IPS-20b (cell line): ENCODE results near the gene PAPLN.

ENCODE experiments used
- H3K27ac ChIP-seq: one replicate; pipeline ENCODE4 v1.5.1; 2013; ENCODE audit warnings: low read length
- H3K27me3 ChIP-seq: 2 replicates; pipeline ENCODE4 v1.6.1; 2013; ENCODE audit warnings: mild to moderate bottlenecking, low read length, inconsistent platforms; ENCODE audit not compliant: insufficient read depth
- H3K36me3 ChIP-seq: 2 replicates; pipeline ENCODE4 v1.6.1; 2013; ENCODE audit warnings: low read depth, mild to moderate bottlenecking, inconsistent platforms, low read length, moderate library complexity; ENCODE audit not compliant: insufficient read depth
- H3K4me1 ChIP-seq: 2 replicates; pipeline ENCODE4 v1.6.1; 2013; ENCODE audit warnings: mild to moderate bottlenecking, control low read depth, inconsistent platforms, low read length, moderate library complexity; ENCODE audit not compliant: insufficient read depth
- H3K4me3 ChIP-seq: 2 replicates; pipeline ENCODE4 v1.5.1; 2013; ENCODE audit warnings: mild to moderate bottlenecking, low read length, inconsistent platforms
- H3K9ac ChIP-seq: 2 replicates; pipeline ENCODE4 v1.6.1; 2013; ENCODE audit warnings: low read depth, mild to moderate bottlenecking, inconsistent platforms, low read length, moderate library complexity
- H3K9me3 ChIP-seq: 2 replicates; pipeline ENCODE4 v1.6.1; 2013; ENCODE audit warnings: mild to moderate bottlenecking, low read depth, low read length, inconsistent platforms; ENCODE audit not compliant: insufficient read depth

PAPLN gene

DNA sequence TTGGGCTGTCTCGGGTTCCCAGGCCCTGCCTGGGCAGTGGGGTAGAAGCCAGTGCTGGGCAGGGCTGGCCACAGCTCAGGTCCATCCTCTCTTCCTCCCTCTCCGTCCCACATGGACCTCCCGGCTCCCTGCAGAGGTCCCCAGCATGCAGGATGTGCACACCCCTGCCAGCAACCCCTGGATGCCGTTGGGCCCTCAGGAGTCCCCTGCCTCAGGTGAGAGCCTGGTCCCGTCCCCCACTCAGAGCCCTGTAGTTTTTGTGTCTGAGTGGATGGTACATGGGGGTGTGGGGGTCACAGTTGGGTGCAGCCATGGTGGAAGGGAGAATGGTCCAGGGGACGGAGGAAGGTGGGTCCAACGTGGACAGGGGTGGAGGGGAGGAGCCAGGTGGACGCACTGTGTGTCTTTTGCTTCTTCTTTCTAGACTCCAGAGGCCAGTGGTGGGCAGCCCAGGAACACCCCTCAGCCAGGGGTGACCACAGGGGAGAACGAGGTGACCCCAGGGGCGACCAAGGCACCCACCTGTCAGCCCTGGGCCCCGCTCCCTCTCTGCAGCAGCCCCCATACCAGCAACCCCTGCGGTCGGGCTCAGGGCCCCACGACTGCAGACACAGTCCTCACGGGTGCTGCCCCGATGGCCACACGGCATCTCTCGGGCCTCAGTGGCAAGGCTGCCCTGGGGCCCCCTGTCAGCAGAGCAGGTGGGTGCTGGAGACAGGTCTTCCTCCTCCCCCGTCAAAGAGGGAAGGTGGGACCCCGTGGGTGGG, 21.7 kb downstream of the PAPLN start:
- Histone ChIP-seq H3K27ac (no peak overlapping the region), H3K4me1 (no peaks in the 10 kb centered on the region), H3K27me3 (no peaks in the 10 kb centered on the region), H3K9me3 (no peaks in the 10 kb centered on the region), H3K4me3 (no peak overlapping the region), H3K36me3 (no peaks in the 10 kb centered on the region), H3K9ac (no peak overlapping the region)

DNA sequence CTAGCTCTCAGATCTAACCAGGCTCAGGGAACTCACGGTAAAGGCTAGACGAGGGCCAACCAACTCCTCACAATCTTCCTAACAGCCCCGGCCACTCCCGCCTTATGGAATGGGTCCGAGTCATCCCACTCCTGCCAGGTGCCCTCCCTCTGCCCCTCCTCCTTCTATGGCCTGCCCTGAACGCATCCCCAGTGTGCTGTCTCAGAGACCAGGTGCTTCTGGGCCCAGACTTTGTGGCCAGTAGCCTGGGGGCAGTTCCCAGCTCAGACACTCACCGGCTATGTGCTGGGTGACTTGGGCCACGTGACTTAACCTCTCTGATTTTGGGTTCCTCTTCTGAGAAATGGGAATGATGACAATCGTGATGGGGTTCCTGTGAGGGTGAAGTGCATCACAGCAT, 22.5 kb downstream of the PAPLN start:
- Histone ChIP-seq H3K9me3 (no peaks in the 10 kb centered on the region), H3K36me3 (no peaks in the 10 kb centered on the region), H3K27ac (no peak overlapping the region), H3K4me1 (no peaks in the 10 kb centered on the region), H3K27me3 (no peaks in the 10 kb centered on the region), H3K9ac (no peak overlapping the region), H3K4me3 (no peak overlapping the region)

DNA sequence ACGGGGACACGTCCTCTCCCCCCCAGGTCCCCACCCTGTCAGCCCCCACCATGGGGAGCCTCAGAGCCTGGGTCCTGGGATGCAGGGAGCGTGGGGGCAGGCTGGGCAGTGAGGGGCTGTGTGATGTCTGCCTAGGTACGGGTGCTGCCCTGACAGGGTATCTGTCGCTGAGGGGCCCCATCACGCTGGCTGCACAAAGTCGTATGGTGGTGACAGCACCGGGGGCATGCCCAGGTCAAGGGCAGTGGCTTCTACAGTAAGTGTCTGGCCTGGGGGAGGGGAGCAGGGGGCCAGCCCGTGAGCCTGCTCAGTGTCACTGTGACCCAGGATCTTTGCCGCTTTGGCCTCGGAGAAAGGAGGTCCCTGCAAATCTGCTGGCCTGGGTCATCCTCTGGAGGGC, 23.3 kb downstream of the PAPLN start:
- H3K36me3 ChIP-seq, result no peaks in the 10 kb centered on the region; the same call in 1 of the 2 replicates
- H3K9ac ChIP-seq, result no peak overlapping the region
- H3K27ac ChIP-seq, result no peak overlapping the region
- no peaks in the 10 kb centered on the region for H3K27me3 ChIP-seq
- no peaks in the 10 kb centered on the region for H3K4me1 ChIP-seq
- no peak overlapping the region for H3K4me3 ChIP-seq
- no peaks in the 10 kb centered on the region for H3K9me3 ChIP-seq

DNA sequence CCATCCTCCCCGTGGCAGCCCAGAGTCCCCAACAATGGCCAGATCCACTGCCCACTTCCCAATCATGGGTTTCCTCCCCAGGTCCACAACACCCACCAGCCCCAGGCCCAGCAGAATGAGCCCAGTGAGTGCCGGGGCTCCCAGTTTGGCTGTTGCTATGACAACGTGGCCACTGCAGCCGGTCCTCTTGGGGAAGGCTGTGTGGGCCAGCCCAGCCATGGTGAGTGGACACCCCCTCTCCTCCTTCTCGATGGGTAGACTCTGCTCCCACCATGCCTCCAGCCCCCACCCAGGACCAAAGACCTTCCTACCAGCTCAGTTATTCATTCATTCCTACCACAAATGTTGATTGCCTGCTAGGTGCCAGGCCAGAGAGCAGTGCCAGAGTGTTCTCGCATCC, 23.8 kb downstream of the PAPLN start:
- no peak overlapping the region for H3K9ac ChIP-seq
- H3K9me3 ChIP-seq, result no peaks in the 10 kb centered on the region
- H3K36me3 ChIP-seq, result no peaks in the 10 kb centered on the region; the same call in 1 of the 2 replicates
- no peak overlapping the region for H3K27ac ChIP-seq
- no peaks in the 10 kb centered on the region for H3K4me1 ChIP-seq
- H3K27me3 ChIP-seq, result no peaks in the 10 kb centered on the region
- no peak overlapping the region for H3K4me3 ChIP-seq

DNA sequence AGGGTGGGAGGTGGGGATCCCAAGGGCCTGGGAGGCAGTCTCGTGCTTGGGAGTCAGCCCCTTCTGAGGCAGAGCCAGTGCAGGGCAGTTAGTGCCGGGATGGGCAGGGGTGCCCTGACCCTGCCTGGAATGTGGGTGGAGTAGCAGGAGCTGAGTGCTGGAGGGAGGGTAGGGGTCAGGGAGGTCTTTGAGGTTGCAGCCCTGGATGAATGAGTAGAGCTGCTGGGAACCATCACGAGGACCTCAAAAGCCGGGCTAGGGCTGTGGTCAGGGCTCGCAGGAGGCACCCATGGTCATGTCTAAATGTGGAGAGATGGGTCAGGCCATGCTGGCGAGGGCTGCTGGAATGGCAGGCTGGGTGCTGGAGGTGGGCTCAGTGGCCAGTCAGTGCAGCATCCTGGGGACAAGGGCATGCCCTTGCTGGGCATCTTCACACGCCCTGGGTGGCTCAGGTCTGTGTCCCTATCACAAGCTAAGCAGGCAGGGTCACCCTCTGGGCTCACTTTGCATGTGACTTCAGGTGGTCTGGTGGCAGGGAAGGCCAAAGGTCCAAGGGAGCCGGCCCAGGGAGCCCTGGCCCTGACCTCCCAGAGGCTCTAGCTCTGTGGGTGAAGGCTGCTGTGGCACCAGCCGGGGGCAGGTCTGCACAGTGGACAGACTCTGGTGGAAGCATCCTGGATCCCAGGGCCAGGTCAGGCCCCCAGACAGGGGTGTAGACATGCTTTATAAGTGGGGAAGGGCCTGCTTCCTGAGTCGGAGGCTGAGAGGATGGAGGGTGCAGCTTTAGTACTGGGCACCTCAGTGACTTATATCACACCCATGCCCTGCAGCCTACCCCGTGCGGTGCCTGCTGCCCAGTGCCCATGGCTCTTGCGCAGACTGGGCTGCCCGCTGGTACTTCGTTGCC, 24.5 kb downstream of the PAPLN start:
- no peak overlapping the region for H3K27ac ChIP-seq
- H3K9ac ChIP-seq, result no peak overlapping the region
- H3K4me3 ChIP-seq, result no peak overlapping the region
- H3K4me1 ChIP-seq, result no peaks in the 10 kb centered on the region
- no peaks in the 10 kb centered on the region for H3K9me3 ChIP-seq
- H3K36me3 ChIP-seq, result no peaks in the 10 kb centered on the region; the same call in 1 of the 2 replicates
- no peaks in the 10 kb centered on the region for H3K27me3 ChIP-seq

DNA sequence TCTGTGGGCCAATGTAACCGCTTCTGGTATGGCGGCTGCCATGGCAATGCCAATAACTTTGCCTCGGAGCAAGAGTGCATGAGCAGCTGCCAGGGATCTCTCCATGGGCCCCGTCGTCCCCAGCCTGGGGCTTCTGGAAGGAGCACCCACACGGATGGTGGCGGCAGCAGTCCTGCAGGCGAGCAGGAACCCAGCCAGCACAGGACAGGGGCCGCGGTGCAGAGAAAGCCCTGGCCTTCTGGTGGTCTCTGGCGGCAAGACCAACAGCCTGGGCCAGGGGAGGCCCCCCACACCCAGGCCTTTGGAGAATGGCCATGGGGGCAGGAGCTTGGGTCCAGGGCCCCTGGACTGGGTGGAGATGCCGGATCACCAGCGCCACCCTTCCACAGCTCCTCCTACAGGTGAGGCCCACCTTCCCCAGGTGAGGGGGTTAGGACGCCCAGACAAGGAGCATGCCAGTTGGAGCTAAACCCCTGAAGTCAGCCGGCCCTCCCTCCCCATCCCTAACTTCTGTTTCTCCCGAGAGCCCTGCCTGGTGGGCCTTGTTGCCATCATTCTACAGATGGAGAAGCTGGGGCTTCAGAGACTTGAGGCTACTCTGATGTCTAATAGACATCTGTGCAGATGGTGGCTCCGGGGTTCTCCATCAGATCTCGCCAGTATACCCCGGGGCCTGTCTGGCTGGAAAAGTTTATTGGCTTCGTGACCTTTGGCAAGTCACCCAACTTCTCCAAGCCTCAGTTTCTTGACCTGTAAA, 25.3 kb downstream of the PAPLN start:
- no peaks in the 10 kb centered on the region for H3K4me1 ChIP-seq
- H3K4me3 ChIP-seq, result no peak overlapping the region
- H3K9me3 ChIP-seq, result no peaks in the 10 kb centered on the region
- no peaks in the 10 kb centered on the region; the same call in 1 of the 2 replicates for H3K36me3 ChIP-seq
- H3K27ac ChIP-seq, result no peak overlapping the region
- no peaks in the 10 kb centered on the region for H3K27me3 ChIP-seq
- no peak overlapping the region for H3K9ac ChIP-seq

DNA sequence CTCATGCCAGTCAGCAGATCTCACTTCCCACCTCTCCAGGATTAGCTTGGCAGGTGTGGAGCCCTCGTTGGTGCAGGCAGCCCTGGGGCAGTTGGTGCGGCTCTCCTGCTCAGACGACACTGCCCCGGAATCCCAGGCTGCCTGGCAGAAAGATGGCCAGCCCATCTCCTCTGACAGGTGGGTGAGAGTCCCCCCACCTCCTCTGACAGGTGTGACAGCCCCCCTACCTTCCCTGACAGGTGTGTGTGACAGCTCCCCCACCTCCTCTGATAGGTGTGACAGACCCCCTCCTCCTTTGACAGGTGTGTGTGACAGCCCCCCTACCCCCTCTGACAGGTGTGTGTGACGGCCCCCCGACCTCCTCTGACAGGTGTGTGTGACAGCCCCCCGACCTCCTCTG, 26.3 kb downstream of the PAPLN start:
- no peaks in the 10 kb centered on the region for H3K9me3 ChIP-seq
- H3K36me3 ChIP-seq, result peaks cover 4% of the 10 kb centered on the region; the same call in 1 of the 2 replicates
- no peak overlapping the region for H3K27ac ChIP-seq
- H3K4me1 ChIP-seq, result no peaks in the 10 kb centered on the region
- H3K27me3 ChIP-seq, result no peaks in the 10 kb centered on the region
- no peak overlapping the region for H3K9ac ChIP-seq
- no peak overlapping the region for H3K4me3 ChIP-seq

DNA sequence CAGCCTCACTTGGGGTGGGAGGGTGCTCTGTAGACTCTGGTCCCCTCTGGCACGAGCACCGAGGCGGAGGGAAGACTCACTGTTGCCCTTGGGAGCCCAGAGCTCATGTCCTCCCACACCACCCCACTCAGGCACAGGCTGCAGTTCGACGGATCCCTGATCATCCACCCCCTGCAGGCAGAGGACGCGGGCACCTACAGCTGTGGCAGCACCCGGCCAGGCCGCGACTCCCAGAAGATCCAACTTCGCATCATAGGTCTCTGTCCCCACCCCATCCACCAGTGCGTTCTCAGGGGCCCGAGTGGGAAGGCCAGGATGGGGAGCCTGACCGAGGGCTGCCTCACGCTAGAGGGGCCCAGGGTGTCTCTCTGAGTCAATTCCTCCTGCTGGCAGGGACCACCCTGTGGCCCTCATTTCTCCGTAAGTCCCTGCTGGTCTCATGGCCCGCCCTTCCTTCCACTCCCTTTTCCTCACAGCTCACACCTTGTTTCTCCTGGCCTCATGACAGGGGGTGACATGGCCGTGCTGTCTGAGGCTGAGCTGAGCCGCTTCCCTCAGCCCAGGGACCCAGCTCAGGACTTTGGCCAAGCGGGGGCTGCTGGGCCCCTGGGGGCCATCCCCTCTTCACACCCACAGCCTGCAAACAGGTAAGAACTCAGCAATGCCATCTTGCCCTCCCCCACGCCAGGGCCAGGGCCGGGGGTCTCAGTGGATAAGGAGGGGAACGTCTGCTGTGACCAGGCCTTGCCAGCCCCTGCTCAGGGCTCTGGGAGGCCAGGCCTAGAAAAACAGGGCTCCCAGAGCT, 27.0 kb downstream of the PAPLN start:
- Histone ChIP-seq H3K4me1 (no peaks in the 10 kb centered on the region), H3K36me3 (peaks cover 11% of the 10 kb centered on the region; the same call in 1 of the 2 replicates), H3K4me3 (no peak overlapping the region), H3K9me3 (no peaks in the 10 kb centered on the region), H3K27ac (no peak overlapping the region), H3K27me3 (no peaks in the 10 kb centered on the region), H3K9ac (no peak overlapping the region)

DNA sequence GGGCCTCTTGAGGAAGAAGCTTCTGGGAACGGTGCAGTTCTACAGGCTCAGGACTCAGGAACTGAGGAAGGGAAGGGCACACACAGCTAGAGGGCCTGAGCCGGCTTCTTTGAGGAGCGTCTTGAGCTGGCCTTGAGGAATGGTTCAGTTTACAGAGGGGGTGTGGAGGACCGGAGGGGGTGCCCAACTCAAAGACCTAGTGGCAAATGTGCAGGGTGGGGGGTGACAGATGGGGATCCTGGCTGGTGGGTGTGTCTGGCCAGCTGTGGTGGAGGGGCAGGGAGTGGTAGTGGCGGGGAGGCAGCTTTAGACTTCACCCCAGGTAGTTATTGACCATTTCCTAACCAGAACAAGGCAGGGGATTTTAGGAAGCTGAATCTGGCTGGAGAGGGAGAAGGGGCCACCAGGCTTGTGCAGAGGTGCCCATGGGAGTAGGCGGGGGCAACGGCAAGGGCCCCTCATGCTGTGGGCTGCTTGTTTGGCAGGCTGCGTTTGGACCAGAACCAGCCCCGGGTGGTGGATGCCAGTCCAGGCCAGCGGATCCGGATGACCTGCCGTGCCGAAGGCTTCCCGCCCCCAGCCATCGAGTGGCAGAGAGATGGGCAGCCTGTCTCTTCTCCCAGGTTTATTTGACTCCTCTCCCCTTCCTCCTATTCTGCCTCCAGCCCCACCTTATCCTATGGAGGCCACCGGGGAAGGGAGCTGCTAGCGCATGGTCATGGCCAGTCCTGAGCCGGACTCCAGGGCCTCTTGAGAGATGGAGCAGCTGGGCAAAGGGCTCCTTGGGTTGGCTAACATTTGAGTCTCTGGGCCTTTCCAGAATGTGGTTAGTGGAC, 27.8 kb downstream of the PAPLN start:
- Histone ChIP-seq H3K4me3 (no peak overlapping the region), H3K27me3 (no peaks in the 10 kb centered on the region), H3K9me3 (no peaks in the 10 kb centered on the region), H3K36me3 (peaks cover 13% of the 10 kb centered on the region; the same call in 1 of the 2 replicates), H3K9ac (no peak overlapping the region), H3K27ac (no peak overlapping the region), H3K4me1 (no peaks in the 10 kb centered on the region)

DNA sequence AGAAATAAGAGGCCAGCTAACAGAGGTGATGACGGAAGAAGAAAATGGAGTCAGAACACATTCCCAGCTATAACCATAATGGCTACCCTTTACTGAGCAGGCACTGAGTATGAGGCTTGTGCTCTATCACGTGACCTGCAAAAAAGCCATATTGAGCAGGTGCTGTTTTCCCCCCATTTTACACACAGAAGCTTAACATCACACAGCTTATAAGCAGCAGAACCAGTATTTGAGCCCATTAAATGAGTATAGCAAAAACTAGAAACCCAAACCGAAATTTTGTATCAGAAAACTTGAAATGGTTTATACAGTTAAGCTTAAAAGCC, 28.4 kb downstream of the PAPLN start:
- no peak overlapping the region for H3K4me3 ChIP-seq
- H3K9me3 ChIP-seq, result no peaks in the 10 kb centered on the region
- peaks cover 17% of the 10 kb centered on the region; the same call in 1 of the 2 replicates for H3K36me3 ChIP-seq
- H3K9ac ChIP-seq, result no peak overlapping the region
- no peaks in the 10 kb centered on the region for H3K4me1 ChIP-seq
- H3K27me3 ChIP-seq, result no peaks in the 10 kb centered on the region; the same call in 1 of the 2 replicates
- no peak overlapping the region for H3K27ac ChIP-seq
